GM13976 (cell line): ENCODE results near the gene RAB40B.
A peak's percentile ranks its signal among the peaks of the same experiment; 100 is the strongest.

ENCODE experiments used
- DNase-seq: peaks from one replicate; pipeline ENCODE4 v3.0.0; 2012; ENCODE audit warnings: low spot score
- in situ Hi-C: fragments of 300-500 bp; cut with MboI; formaldehyde crosslinking; loops from one replicate; pipeline ENCODE4 v1.12.0; 2022; ENCODE audit warnings: low sequenced_read_pairs, mixed read lengths, inconsistent platforms; ENCODE audit not compliant: unreplicated experiment
- TF ChIP-seq, protein P1 (sequence below): IDR thresholded peaks from 2 replicates; pipeline ENCODE4 v1.5.1; 2012; ENCODE audit warnings: borderline replicate concordance, mild to moderate bottlenecking; ENCODE audit not compliant: insufficient read depth; ENCODE audit errors: extremely low read depth, missing control alignments, control extremely low read depth

The RAB40B gene

DNA sequence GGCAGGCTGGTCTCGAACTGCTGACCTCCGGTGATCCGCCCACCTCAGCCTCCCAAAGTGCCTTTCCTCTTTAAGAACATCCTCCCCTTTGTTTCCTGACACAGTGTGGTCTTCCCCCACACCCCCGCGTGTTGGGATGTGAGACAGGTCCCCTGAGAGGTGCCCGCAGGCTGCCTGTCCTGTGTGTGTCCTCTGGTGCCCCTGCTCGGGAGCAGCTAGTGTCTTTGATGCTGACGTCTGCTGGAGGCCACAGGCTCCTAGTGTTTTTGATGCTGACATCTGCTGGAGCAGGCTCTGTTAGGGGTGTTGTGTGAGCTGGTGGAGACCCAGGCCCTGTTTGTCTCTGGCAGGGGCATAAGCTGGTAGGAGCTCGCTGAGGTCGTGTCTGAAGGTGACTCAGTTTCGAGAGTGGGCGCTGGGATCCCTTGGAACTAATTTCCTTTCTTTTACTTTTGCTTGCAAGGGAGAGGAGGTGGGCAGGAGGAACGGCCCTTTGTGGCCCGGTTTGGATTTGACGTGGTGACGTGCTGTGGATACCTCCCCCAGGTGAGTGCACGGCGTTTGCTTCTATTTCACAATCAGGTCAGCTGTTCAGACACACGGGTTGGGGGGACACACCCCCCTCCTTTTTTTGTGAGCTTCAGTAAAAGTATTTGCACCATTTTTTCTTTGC is 24.0 kb upstream of the RAB40B start:
- no peak for DNase-seq
- in situ Hi-C loops = no loop called here
- TF ChIP-seq, protein P1, sequence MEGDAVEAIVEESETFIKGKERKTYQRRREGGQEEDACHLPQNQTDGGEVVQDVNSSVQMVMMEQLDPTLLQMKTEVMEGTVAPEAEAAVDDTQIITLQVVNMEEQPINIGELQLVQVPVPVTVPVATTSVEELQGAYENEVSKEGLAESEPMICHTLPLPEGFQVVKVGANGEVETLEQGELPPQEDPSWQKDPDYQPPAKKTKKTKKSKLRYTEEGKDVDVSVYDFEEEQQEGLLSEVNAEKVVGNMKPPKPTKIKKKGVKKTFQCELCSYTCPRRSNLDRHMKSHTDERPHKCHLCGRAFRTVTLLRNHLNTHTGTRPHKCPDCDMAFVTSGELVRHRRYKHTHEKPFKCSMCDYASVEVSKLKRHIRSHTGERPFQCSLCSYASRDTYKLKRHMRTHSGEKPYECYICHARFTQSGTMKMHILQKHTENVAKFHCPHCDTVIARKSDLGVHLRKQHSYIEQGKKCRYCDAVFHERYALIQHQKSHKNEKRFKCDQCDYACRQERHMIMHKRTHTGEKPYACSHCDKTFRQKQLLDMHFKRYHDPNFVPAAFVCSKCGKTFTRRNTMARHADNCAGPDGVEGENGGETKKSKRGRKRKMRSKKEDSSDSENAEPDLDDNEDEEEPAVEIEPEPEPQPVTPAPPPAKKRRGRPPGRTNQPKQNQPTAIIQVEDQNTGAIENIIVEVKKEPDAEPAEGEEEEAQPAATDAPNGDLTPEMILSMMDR = no peak

DNA sequence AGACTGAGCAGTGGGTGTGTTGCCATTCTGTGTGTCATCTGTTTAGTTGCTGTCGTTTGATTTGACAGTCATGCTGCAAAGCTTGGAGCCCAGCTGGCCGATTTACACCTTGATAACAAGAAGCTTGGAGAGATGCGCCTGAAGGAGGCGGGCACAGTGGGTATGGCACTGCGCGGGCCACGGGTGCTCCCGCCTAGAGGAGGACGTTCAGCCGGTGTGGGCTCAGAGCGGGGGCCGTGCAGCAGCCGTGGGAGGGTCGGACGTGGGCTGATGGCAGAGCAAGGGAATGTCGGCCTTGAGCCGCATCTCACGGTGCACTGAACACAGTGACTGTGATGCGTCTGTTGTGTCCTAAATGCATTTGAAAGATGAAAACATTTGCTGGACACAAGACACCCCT is 21.7 kb upstream of the RAB40B start:
- in situ Hi-C loops = no loop called here
- TF ChIP-seq, protein P1 = no peak
- DNase-seq = no peak

DNA sequence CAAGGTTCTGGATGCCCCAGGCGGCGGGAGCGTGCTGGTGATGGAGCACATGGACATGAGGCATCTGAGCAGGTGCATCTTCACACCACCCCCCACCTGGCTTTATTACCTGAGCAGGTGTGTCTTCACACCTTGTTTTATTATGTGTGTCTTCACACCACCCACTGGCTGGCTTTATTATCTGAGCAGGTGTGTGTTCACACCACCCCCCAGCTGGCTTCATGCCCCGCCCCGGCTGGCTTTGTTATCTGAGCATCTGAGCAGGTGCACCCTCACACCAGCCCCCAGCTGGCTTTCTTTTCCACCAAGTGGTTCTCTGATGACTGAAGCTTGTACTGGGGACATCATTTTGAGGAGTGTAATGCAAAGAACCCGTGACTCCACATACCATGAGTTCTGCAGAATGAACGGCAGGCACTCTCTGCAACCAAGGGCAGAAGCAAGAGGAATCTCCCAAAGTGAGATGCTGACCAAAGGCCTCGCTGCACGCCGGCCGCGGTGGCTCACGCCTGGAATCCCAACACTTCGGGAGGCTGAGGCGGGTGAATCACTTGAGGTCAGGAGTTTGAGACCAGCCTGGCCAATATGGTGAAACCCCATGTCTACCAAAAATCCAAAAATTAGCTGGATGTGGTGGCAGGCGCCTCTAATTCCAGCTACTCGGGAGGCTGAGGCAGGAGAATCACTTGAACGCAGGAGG is 20.6 kb upstream of the RAB40B start:
- TF ChIP-seq, protein P1 = no peak
- in situ Hi-C loops = no loop called here
- DNase-seq = no peak

DNA sequence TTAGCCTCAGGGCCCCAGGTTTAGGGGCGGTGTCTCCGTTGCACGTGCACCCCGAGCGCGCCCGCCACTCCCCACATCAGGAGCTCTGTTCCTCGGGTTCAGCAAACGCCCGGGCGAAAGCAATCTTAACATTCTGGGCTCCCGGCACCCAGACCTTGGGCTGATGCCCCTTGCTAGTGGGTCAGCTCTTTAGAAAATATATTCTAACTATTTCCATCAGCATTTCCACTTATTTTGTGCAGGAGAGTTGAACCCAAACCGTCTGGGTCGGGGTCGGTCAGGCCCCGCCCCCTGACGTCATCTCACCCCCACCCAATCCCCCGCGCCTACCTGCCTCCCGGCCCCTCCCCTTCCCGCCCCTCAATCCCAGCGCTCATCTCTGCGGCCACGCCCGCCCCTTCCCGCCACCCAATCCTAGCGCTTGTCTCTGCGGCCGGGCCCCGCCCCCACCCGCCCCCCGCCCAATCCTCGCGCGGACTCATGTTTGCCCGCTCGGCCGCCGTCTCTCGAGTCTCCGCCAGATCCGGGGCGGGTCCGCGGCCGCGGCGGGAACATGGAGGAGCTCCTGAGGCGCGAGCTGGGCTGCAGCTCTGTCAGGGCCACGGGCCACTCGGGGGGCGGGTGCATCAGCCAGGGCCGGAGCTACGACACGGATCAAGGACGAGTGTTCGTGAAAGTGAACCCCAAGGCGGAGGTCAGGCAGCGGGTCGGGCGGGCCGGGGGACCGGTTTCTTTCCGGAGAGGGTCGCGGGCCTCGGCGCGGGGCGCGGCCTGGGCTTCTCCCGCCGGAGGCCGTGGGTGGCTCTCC is 17.9 kb upstream of the RAB40B start, which contains the start of gene FN3KRP:
Gene FN3KRP, plus strand, starts transcription at position 504 of the 808 bp plus-strand sequence. Its CDS starts 50 bp downstream, at position 554.
- TF ChIP-seq, protein P1 = no peak
- in situ Hi-C loops = no loop called here
- DNase-seq = peak; percentile 100

DNA sequence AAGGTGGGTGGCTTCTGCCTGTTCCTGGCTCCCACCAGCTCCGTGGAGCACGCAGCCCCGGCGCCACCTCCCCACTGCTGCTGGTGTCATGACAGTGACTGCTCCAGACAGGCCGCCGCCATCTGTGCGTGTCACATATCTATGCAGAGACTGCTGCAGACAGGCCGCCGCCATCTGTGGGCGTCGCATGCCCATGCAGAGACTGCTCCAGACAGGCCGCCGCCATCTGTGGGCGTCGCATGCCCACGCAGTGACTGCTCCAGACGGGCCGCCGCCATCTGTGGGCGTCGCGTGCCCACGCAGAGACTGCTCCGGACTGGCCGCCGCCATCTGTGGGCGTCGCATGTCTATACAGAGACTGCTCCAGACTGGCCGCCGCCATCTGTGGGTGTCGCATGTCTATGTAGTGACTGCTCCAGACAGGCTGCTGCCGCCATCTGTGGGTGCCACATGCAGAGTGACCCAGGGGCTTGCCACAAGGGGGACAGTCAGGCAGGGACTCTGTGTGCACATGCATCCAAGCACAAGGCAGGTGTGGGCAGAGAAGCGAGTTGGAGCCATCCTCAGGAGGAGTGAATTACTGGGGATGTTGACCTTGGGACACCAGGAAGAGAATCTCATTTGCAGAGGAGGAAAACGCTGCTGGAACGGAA is 14.7 kb upstream of the RAB40B start:
- DNase-seq = no peak
- in situ Hi-C loops = no loop called here
- TF ChIP-seq, protein P1 = no peak

DNA sequence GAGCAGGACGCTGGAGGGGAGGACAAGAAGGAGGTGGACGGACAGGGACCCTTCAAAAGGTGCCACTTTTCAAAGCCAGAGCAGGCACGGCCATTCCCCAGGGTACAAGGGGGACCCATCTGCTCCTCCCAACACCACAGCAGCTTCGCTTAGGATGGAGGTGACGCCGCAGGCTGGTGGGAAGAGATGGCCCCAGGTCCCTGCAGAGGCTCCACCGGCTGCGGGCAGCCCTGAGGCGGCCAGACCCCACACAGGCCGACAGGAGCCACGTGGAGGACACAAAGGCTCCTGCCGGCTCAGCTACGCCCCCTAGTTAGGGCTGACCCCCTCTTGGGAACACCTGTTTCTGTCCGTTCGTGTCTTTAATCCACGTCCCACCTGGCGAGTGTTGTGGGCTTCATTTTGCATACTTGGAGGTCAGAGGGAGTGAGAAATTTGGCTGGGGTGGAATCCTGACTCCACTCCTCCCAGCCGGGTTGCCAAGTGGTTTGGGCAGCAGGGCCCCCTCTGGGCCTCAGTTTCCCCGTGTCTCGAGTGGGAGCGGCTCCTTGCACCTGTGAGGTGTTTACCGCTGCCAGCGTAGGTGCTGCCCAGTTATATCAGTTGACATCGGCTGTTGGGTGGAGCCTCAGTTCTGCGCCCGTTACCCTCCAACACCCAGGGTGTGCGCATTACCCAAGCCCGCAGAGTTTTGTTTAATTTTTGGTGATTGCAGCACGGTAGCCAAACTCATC is 12.2 kb upstream of the RAB40B start:
- DNase-seq = no peak
- TF ChIP-seq, protein P1 = no peak
- in situ Hi-C loops = no loop called here
